ENCODE results near the gene GON4L.
A peak's percentile ranks its signal among the peaks of the same experiment; 100 is the strongest.
"Not testable (repeated sequence)": the region's sequence is repeated elsewhere in the genome, so short reads cannot be mapped to it uniquely, and the experiment has no call there.

The GON4L gene

GRCh38 chr1:155867766-155868165 lies 10.8 kb upstream of the GON4L start:
- DNase-seq = no peak

GRCh38 chr1:155864393-155864792 lies 7.4 kb upstream of the GON4L start:
- no peak for DNase-seq

GRCh38 chr1:155861896-155862295 lies 4.9 kb upstream of the GON4L start:
- no peak for DNase-seq

DNA sequence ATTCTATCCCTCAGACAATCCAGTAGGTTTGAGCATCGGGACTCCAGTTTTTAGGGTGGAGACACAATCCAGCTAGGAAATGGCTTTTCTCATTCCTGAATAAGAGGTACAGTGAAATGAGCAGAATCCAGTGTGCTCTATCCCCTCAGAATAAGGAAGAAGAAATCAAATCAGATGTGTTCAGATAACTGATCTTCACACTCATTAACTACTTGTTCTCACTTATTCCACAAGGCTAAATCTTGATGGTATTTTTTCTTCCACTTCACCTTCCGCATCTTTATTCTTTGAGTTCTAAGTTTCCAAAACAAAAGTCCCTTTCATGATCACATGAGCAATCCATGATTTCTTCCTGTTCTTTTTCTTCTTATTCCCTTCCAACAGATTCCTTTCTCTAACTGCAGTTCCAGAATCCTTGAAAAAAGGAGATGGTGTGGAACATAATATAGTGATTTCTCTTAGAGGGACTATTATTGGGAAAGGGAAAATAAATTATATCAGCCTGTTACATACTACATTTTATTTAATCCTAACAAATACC lies 4.0 kb upstream of the GON4L start:
- no peak for DNase-seq

GRCh38 chr1:155859881-155860871 lies 3.2 kb upstream of the GON4L start:
- DNase-seq = peak; percentile 81 to 85

DNA sequence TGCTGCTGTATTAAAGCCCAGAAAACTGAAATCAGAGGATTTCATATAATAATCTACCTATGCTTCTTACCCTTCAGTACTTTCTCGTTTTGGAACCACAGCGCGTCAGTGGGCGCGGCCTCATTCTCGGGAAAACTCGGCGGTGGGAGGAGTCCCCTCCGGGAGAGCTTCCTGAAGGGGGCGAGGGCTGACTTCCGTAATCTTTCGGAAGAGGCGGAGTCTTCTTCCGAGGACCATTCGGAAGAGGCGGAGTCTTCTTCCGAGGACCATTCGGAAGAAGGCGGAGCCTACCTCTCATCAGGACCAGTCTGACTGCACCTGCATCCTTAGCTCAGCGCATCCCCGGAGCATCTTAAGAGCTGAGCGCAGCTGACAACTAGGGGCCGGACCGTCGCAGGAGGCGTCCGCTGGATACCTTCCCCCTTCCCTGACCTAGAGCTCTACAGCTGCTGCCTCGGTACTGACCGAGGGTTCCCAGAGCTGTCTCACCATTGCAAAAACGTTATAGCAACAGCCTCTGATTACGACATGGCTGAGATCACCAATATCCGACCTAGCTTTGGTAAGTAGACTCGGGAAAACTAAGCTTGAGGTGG lies 2.3 kb upstream of the GON4L start, which contains the start of gene SYT11:
TSS of gene SYT11 (plus strand) at position 334 of the 596 bp plus-strand sequence. CDS start at position 529, 195 bp downstream.
- DNase-seq = peak; percentile 95 to 96

DNA sequence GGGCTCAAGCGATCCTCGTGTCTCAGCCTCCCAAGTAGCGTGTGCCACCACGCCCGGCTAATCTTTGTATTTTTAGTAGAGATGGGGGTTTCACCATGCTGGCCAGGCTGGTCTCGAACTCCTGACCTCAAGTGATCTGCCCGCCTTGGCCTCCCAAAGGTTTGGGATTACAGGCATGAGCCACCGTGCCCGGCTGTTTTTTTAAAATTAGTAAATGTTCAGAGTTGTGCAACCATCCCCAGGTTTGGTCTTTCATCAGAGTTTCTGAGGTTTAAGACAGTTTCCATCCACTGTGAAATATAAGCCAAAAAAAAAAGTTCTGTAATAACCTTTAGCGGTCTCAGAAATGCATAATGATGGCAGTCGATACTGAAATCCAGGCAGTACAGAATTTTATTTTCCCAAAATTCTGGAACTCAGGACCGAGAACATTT lies 1.8 kb upstream of the GON4L start:
- DNase-seq = peak in 1 of 2 donors; percentile 26

GRCh38 chr1:155856257-155856974 lies 598 bp downstream of the GON4L start:
- no peak for DNase-seq

- DNase-seq = no peak
These were observed 6.7 kb downstream of the GON4L start for GRCh38 chr1:155850345-155850744.

DNA sequence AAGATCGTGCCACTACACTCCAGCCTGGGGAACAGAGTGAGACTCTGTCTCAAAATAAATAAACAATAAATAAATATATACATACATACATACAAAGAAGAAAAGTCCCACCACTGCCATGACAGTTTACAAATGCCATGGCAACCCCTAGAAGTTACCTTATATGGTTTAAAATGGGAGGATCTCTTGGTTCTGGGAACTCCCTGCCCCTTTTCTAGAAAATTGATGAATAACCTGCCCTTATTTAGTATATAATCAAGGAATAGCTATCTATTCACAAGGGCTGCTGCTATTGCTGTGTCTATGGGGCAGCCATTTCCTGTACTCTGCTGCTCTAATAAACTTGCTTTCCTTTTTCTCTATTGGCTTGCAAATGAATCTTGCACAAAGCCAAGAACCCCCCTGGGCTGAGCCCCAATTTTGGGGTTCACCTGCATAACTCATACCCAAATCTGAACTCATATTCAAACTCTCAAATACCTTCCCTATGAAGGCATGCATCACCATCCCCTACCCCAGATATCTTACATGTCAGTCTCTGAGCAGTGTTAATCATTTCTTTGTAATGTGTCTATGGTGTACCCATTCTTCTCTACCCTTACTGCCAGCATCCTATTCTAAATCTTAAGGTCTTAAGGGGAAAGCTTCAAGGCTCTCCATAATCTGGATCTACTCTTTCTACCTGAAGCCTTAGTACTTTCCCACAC lies 9.0 kb downstream of the GON4L start:
- no peak for DNase-seq

DNA sequence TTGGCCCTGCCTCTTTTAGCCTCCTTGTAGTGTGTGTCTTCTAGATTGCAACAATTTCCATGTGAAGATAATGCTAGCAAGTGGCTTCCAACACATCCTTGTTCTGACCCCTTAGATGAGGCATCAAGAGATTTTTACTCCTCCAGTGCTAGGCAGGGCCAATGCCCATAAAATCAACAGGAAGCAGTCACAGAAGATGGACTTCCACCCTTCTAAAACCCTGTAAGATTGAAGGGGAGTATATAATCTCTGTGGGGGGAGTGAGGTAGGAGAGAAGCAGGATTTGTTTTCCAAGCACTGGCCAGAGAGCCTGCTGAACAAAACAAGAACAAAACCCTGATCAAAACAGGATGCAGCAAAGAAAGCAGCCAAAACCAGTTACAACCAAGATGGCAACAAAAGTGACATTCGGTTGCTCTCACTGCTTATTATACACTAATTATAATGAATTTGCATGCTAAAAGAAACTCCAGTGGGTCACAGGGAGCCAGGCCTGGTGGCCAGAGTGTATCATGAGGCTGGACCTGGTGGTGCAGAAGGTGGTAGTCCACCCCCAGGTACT lies 12.1 kb downstream of the GON4L start:
- DNase-seq = no peak

GRCh38 chr1:155840386-155840785 lies 16.6 kb downstream of the GON4L start:
- no peak for DNase-seq

GRCh38 chr1:155835548-155835947 lies 21.5 kb downstream of the GON4L start:
- no peak for DNase-seq

DNA sequence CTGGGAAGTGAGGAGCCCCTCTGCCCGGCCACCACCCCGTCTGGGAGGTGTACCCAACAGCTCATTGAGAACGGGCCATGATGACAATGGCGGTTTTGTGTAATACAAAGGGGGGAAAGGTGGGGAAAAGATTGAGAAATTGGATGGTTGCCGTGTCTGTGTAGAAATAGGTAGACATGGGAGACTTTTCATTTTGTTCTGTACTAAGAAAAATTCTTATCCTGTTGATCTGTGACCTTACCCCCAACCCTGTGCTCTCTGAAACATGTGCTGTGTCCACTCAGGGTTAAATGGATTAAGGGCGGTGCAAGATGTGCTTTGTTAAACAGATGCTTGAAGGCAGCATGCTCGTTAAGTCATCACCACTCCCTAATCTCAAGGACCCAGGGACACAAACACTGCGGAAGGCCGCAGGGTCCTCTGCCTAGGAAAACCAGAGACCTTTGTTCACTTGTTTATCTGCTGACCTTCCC lies 22.1 kb downstream of the GON4L start:
- not testable (repeated sequence) for DNase-seq

DNA sequence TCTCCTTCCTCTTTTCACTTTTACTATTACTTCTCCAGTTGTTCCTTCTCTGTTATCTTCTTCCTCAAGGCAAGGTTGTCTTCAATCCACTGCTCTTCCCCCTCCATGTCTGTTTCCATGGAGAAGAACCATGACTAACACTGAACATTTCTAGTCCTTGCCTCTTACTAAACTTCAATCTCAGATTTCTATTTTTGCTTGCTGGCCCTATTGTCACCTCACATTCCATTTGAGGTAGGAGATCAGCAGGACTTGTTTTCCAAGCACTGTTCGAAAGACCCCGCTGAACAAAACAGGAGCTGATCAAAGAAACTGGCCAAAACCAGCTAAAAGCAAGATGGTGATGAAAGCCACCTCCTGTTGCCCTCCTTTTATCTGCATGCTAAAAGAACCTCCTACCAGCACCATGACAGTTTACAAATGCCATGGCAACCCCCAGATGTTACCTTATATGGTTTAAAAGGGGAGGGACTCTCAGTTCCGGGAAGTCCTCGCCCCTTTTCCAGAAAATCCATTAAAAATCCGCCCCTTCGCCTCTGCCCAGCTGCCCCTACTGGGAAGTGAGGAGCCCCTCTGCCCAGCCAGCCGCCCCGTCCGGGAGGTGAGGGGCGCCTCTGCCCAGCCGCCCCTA lies 22.6 kb downstream of the GON4L start:
- DNase-seq = no peak

GRCh38 chr1:155833665-155834295 lies 23.2 kb downstream of the GON4L start:
- no peak for DNase-seq

- no peak for DNase-seq
These were observed 25.6 kb downstream of the GON4L start for GRCh38 chr1:155831279-155831976.

DNA sequence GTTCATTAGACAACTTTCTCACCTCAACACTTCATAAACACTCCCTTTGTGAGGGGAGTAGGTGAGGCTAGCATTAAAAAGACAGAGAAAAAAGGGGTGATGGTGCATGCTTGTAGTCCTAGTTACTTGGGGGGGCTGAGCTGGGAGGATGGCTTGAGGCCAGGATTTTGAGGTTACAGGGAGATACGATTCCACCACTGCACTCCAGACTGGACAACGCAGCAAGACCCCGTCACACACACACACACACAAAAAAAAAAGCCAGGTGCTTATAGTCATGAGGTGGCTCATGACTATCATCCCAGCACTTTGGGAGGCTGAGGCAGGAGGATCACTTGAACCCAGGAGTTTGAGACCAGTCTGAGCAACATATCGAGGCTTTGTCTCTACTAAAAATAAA lies 29.6 kb downstream of the GON4L start:
- no peak for DNase-seq

- no peak for DNase-seq
These were observed 40.7 kb downstream of the GON4L start for GRCh38 chr1:155816351-155816750.

DNA sequence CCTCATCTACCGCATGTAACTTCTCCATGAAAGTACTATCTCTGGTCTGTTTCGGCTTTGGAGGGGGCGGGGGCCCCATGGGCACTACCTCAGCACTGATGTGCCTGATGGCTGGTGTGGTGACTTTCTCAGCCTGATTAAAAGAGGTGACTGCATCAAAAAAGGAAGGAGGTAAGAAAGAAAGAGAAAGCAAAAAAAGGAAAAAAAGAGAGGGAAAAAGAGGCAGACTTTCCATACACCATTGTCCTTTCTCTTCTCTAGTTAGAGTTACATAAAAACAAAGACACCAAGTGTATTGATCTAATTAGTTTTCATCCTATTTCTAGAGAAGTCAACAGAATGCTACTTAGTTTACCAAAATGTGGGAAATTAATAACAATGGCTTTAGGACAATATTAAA lies 43.3 kb downstream of the GON4L start:
- no peak for DNase-seq

Data from CD4-positive, alpha-beta T cell treated with Interleukin-1 beta for 1 hour (primary cell).